HCT116 (cell line): ENCODE data around the gene CNR2. TPM values are rescaled to one million over a fixed set of nuclear protein-coding genes. Genes with fewer than 3 reads are reported as not detected.

Experiments used
- ATAC-seq: fragments of 200-7000 bp; cut with Tn5 transposase; 2 replicates; pipeline ENCODE4 v1.9.1; 2020; ENCODE audit warnings: mild to moderate bottlenecking, moderate library complexity
- BruUV-seq: library from RNA; stranded (reverse); fragments of 400-500 nt; replicated peaks from 2 replicates; lab custom pipeline; 2021; lab: Mats Ljungman, UMichigan
- CTCF ChIA-PET: fragments of 300-600 bp; sonication (Branson Sonifier 250); formaldehyde crosslinking; loops from one replicate; lab custom pipeline; 2021; ENCODE audit warnings: antibody characterized with exemption; lab: Charles Lee
- POLR2A ChIA-PET: fragments of 300-600, 350-600 bp; sonication (Branson Sonifier 250); formaldehyde crosslinking; loops from one replicate; lab custom pipeline; 2021; ENCODE audit warnings: antibody characterized with exemption; lab: Charles Lee
- RAD21 ChIA-PET, 2 experiments: fragments of 300-600 bp; sonication (Branson Sonifier 250); formaldehyde crosslinking; loops; one replicate each; lab custom pipeline; 2023; ENCODE audit warnings: low total read pairs in 2 of 2; ENCODE audit not compliant: uncharacterized antibody in 2 of 2, unreplicated experiment in 2 of 2, low non-redundant PET in 1 of 2; lab: Charles Lee
- DNase-seq: peaks from one replicate; pipeline ENCODE4 v3.0.0-alpha.2; 2010; ENCODE audit warnings: low read depth, low spot score
- H2AFZ ChIP-seq: fragments of 200-600 bp; shearing (Covaris generic), sonication (generic); 2 replicates; pipeline ENCODE4 v1.6.1; 2017; ENCODE audit warnings: low read depth, mixed run types, mixed read lengths, antibody characterized with exemption, low read length; ENCODE audit not compliant: poor library complexity, severe bottlenecking
- H3K27ac ChIP-seq: 2 replicates; pipeline ENCODE4 v1.5.1; 2012; ENCODE audit warnings: low read depth, low read length
- H3K27me3 ChIP-seq: fragments of 200-600 bp; sonication (generic); 2 replicates; pipeline ENCODE4 v1.6.1; 2016; ENCODE audit warnings: mixed run types, low read length, mixed read lengths; ENCODE audit not compliant: insufficient read depth
- H3K36me3 ChIP-seq, 2 experiments: fragments of 200-500 bp in 1 of 2; fragments of 200-600 bp in 1 of 2; sonication (Bioruptor generic) in 1 of 2; sonication (generic) in 1 of 2; 2 replicates each; pipeline versions ENCODE4 v1.5.1 to v1.6.1; 2014 to 2016; ENCODE audit warnings: low read length in 2 of 2, inconsistent platforms in 1 of 2, mixed read lengths in 1 of 2, mixed run types in 1 of 2; ENCODE audit not compliant: insufficient read depth in 2 of 2, control insufficient read depth in 1 of 2
- H3K4me1 ChIP-seq, 2 experiments: fragments of 200-600 bp in 1 of 2; sonication (generic) in 1 of 2; 2 replicates each; pipeline versions ENCODE4 v1.5.1 to v1.6.1; 2012 to 2017; ENCODE audit warnings: low read length in 2 of 2, inconsistent platforms in 1 of 2, mild to moderate bottlenecking in 1 of 2, mixed read lengths in 1 of 2, mixed run types in 1 of 2, moderate library complexity in 1 of 2; ENCODE audit not compliant: insufficient read depth in 2 of 2, control insufficient read depth in 1 of 2
- H3K4me2 ChIP-seq: fragments of 200-600 bp; sonication (generic); 2 replicates; pipeline ENCODE4 v1.6.1; 2017; ENCODE audit warnings: mixed run types, low read length, mixed read lengths
- H3K4me3 ChIP-seq, 2 experiments: fragments of 200-600 bp in 1 of 2; sonication (generic) in 1 of 2; replicated peaks in 1 of 2; 2 replicates each; pipeline ENCODE4 v1.5.1; 2011 to 2016; ENCODE audit warnings: low read length in 2 of 2, control low read depth in 1 of 2, low read depth in 1 of 2, mild to moderate bottlenecking in 1 of 2, mixed read lengths in 1 of 2, mixed run types in 1 of 2
- H3K79me2 ChIP-seq: fragments of 200-600 bp; sonication (generic); 2 replicates; pipeline ENCODE4 v1.6.1; 2017; ENCODE audit warnings: mild to moderate bottlenecking, mixed run types, low read length, moderate library complexity, mixed read lengths; ENCODE audit not compliant: insufficient read depth
- H3K9ac ChIP-seq: fragments of 200-600 bp; sonication (generic); 2 replicates; pipeline ENCODE4 v1.6.1; 2016; ENCODE audit warnings: low read length, mixed read lengths
- H3K9me2 ChIP-seq: fragments of 200-600 bp; sonication (generic), shearing (Covaris generic); 2 replicates; pipeline ENCODE4 v1.6.1; 2017; ENCODE audit warnings: mixed run types, mild to moderate bottlenecking, moderate library complexity; ENCODE audit not compliant: insufficient read depth
- H3K9me3 ChIP-seq, 2 experiments: fragments of 200-500 bp in 1 of 2; fragments of 200-600 bp in 1 of 2; sonication (Bioruptor generic) in 1 of 2; sonication (generic) in 1 of 2; 2 replicates each; pipeline ENCODE4 v1.6.1; 2014 to 2017; ENCODE audit warnings: low read length in 2 of 2, mixed read lengths in 2 of 2, inconsistent platforms in 1 of 2, low read depth in 1 of 2, mild to moderate bottlenecking in 1 of 2, mixed run types in 1 of 2, moderate library complexity in 1 of 2; ENCODE audit not compliant: control insufficient read depth in 1 of 2, insufficient read depth in 1 of 2
- H4K20me1 ChIP-seq: fragments of 200-600 bp; sonication (generic), shearing (Covaris generic); 2 replicates; pipeline ENCODE4 v1.6.1; 2017; ENCODE audit warnings: mixed run types, mild to moderate bottlenecking, moderate library complexity; ENCODE audit not compliant: insufficient read depth
- CEBPB ChIP-seq: IDR thresholded peaks from 2 replicates; pipeline ENCODE4 v1.6.1; 2012; ENCODE audit warnings: low read depth
- CTCF ChIP-seq, 3 experiments: fragments of 200-600 bp in 1 of 3; sonication (generic) in 1 of 3; IDR thresholded peaks in 2 of 3; conservative IDR thresholded peaks in 1 of 3; 2 replicates each; pipeline ENCODE4 v1.5.1; 2012 to 2017; ENCODE audit warnings: low read depth in 2 of 3, low read length in 2 of 3, antibody characterized with exemption in 1 of 3, borderline replicate concordance in 1 of 3, control low read depth in 1 of 3, mild to moderate bottlenecking in 1 of 3, mixed read lengths in 1 of 3, mixed run types in 1 of 3, moderate library complexity in 1 of 3; ENCODE audit not compliant: insufficient read depth in 1 of 3
- EGR1 ChIP-seq: IDR thresholded peaks from 2 replicates; pipeline ENCODE4 v1.6.1; 2012; ENCODE audit warnings: low read depth
- ELF1 ChIP-seq: IDR thresholded peaks from 2 replicates; pipeline ENCODE4 v1.6.1; 2012; ENCODE audit warnings: low read depth, borderline replicate concordance
- EZH2 ChIP-seq: fragments of 200-600 bp; sonication (generic); IDR thresholded peaks from 2 replicates; pipeline ENCODE4 v1.6.1; 2017; ENCODE audit warnings: antibody characterized with exemption, mixed run types
- MAX ChIP-seq: IDR thresholded peaks from 2 replicates; pipeline ENCODE4 v1.6.1; 2012
- POLR2AphosphoS5 ChIP-seq: IDR thresholded peaks from 2 replicates; pipeline ENCODE4 v1.6.1; 2011; ENCODE audit warnings: mild to moderate bottlenecking, low read depth, low read length, moderate library complexity
- RAD21 ChIP-seq: IDR thresholded peaks from 2 replicates; pipeline ENCODE4 v1.6.1; 2012; ENCODE audit warnings: low read depth, mild to moderate bottlenecking
- SIN3A ChIP-seq: IDR thresholded peaks from 2 replicates; pipeline ENCODE4 v1.6.1; 2012; ENCODE audit warnings: low read depth
- SP1 ChIP-seq: IDR thresholded peaks from 2 replicates; pipeline ENCODE4 v1.6.1; 2012; ENCODE audit warnings: low read depth
- TCF7L2 ChIP-seq: IDR thresholded peaks from 2 replicates; pipeline ENCODE4 v1.7.0; 2011; ENCODE audit warnings: borderline replicate concordance, inconsistent platforms; ENCODE audit not compliant: insufficient read depth, insufficient read length; ENCODE audit errors: extremely low read depth
- YY1 ChIP-seq: IDR thresholded peaks from 2 replicates; pipeline ENCODE4 v1.6.1; 2011; ENCODE audit warnings: low read length, low read depth, moderate library complexity, mild to moderate bottlenecking; ENCODE audit not compliant: insufficient replicate concordance; ENCODE audit errors: extremely low read depth
- ZFX ChIP-seq: fragments of 450-650 bp; IDR thresholded peaks from 2 replicates; pipeline ENCODE4 v1.6.1; 2017
- intact Hi-C: fragments of 100-400 bp; cut with micrococcal nuclease; formaldehyde crosslinking; loops from 2 replicates; pipeline ENCODE4 v1.10.0; 2022
- total RNA-seq: library from RNA; stranded (reverse); gene quantifications from one replicate; pipeline ENCODE4 v1.2.1, GENCODE V29; 2021; ENCODE audit not compliant: unreplicated experiment

CNR2 gene
- total RNA-seq, 1 experiment from 2014 or later = 0.05 TPM

- Histone ChIP-seq H3K4me3 (no peak overlapping the region), H3K9me3 (no peaks in the 10 kb centered on the region), H3K9me2 (no peaks in the 10 kb centered on the region), H3K4me2 (no peak overlapping the region), H4K20me1 (no peaks in the 10 kb centered on the region), H3K79me2 (no peaks in the 10 kb centered on the region), H3K27me3 (no peaks in the 10 kb centered on the region), H3K36me3 (no peaks in the 10 kb centered on the region), H2AFZ (no peak overlapping the region), H3K4me1 (no peaks in the 10 kb centered on the region; a peak in 1 of 4 replicates), H3K9ac (no peak overlapping the region), H3K27ac (no peak overlapping the region)
- TF ChIP-seq YY1 (no peak), EZH2 (no peak), RAD21 (no peak)
- DNase-seq (no peak), ATAC-seq (no peak)
- intact Hi-C loops = no loop called here
- POLR2A ChIA-PET = no interaction called here
- CTCF ChIA-PET = no interaction called here
- RAD21 ChIA-PET = interaction anchor here in 1 of 2 experiments (0.6 kb wide), 1 partner anchor 99 kb away, joined by 3 read pairs; no protein-coding TSS in a partner anchor
- BruUV-seq = no TSS peak
These were observed 16.7 kb downstream of the CNR2 start for GRCh38 chr1:23896491-23896890.

- H3K9me2 ChIP-seq = no peaks in the 10 kb centered on the region
- no peak overlapping the region for H3K27ac ChIP-seq
- BruUV-seq = no TSS peak
- H3K36me3 ChIP-seq = no peaks in the 10 kb centered on the region
- H3K9ac ChIP-seq = no peak overlapping the region
- no peak overlapping the region for H3K4me2 ChIP-seq
- intact Hi-C loops = no loop called here
- CTCF ChIA-PET = no interaction called here
- POLR2A ChIA-PET = no interaction called here
- no peaks in the 10 kb centered on the region for H4K20me1 ChIP-seq
- H3K79me2 ChIP-seq = no peaks in the 10 kb centered on the region
- no peak overlapping the region for H3K4me3 ChIP-seq
- RAD21 ChIA-PET = no interaction called here
- TF ChIP-seq SP1 (no peak), CEBPB (no peak), POLR2AphosphoS5 (no peak), ELF1 (no peak), EGR1 (no peak), MAX (no peak), ZFX (no peak), SIN3A (no peak), EZH2 (no peak), TCF7L2 (no peak), CTCF (IDR thresholded peaks at IDR 0.05 in 2 of 3, conservative IDR thresholded peaks at IDR 0.05 in 1 of 3; ENCODE audit: borderline replicate concordance in 1 of 3, insufficient read depth in 1 of 3, low read depth in 2 of 3, low read length in 2 of 3) (no peak)
- TF ChIP-seq, all 23 proteins: peak for 0
- Histone ChIP-seq H2AFZ (no peak overlapping the region), H3K4me1 (no peaks in the 10 kb centered on the region; a peak in 1 of 4 replicates), H3K27me3 (no peaks in the 10 kb centered on the region), H3K9me3 (no peaks in the 10 kb centered on the region)
- no peak for DNase-seq
- ATAC-seq = no peak
These were observed 17.2 kb downstream of the CNR2 start for GRCh38 chr1:23895993-23896392.
